ENCODE results near the gene C15orf62.

GRCh38 chr15:40756938-40757337, 12.8 kb upstream of the C15orf62 start:
- TF ChIP-seq CTCF (IDR thresholded peaks at IDR 0.05) (no peak), POLR2AphosphoS5 (IDR thresholded peaks at IDR 0.05) (no peak), POLR2A (IDR thresholded peaks at IDR 0.05) (no peak)

Data from prostate gland (tissue), 2 donors.